ENCODE results near the gene TOR1A.
"Not testable (repeated sequence)": the region's sequence is repeated elsewhere in the genome, so short reads cannot be mapped to it uniquely, and the experiment has no call there.

The TOR1A gene

DNA sequence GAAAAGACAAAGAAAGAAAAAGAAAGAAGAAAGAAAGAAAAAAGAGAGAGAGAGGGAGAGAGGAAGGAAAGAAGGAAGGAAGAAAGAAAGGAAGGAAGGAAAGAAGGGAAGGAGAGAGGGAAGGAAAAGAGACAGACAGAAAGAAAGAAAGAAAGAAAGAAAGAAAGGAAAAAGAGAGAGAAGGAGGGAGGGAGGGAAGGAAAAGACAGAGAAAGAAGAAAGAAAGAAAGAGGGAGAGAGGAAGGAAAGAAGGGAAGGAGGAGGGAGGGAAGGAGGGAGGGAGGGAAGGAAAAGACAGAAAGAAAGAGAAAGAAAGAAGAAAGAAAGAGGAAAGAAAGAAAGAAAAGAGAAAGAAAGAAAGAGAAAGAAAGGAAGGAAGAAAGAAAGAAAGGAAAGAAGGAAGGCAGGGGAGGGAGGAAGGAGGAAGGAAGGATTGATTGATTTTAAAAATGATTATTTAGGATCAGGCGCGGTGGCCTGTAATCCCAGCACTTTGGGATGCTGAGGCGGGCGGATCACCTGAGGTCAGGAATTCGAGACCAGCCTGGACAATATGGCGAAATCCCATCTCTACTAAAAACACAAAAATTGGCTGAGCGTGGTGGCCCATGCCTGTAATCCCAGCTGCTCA is 44.3 kb downstream of the TOR1A start:
- DNase-seq: no peak

DNA sequence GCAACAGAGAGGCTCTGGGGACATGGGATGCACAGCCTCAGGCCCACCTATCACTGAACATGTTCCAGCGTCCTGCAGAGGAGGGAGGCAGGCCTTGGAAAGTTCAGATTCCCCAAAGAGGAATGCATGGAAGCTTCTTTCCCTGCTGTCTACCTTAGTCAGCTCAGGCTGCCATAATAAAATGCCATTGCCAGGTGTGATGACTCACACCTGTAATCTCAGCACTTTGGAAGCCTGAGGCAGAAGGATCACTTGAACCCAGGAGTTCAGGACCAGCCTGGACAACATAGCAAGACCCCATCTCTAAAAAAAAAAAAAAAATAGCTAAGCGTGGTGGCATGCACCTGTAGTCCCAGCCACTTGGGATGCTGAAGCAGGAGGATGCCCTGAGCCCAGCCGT is 45.5 kb downstream of the TOR1A start:
- peak; percentile 72 for DNase-seq

DNA sequence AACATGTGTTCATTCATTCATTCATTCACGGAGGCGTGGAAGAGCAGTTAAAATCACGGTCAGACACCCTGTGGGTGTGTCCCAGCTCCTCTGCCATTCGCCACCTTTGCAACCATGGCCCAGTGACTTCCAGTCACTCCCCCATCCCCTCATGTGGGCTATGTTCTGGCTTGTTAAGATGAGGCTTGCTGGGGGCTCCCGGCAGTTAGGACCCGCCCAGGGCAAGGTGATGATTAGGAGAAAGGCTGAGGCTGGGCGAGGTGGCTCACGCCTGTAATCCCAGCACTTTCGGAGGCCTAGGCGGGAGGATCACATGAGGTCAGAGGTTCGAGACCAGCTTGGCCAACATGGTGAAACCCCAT is 46.2 kb downstream of the TOR1A start:
- DNase-seq: no peak

GRCh38 chr9:129776938-129777768 is 46.8 kb downstream of the TOR1A start:
- DNase-seq: peak; percentile 98

GRCh38 chr9:129776566-129776937 is 47.4 kb downstream of the TOR1A start:
- no peak for DNase-seq

DNA sequence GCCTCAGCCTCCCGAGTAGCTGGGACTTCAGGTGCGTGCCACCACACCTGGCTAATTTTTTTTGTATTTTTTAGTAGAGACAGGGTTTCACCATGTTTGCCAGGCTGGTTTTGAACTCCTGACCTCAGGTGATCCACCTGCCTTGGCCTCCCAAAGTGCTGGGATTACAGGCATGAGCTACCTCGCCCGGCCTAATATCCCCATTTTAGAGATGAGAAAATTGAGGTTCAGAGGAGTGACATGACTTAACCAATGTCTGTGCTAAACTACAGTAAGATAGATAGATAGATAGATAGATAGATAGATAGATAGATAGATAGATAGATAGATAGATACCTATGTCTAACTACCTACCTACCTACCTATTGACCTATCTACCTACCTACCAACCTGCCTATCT is 47.8 kb downstream of the TOR1A start:
- DNase-seq: not testable (repeated sequence)

DNA sequence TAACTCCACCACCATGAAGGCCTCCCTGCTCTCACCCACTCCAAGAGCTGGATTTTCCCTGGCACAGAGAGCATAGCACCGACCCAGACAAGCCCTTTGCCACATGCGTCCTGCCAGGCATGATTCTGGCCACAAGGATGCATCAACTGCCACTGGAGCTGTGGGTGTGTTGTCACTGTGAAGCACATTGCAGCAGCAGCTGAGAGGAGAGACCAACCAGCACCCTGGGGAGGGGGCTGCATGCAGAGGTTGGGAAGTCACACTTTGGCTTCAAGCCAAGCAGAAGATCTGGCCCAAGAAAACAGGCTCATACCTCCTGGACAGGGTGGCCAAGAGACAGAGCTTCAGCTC is 48.5 kb downstream of the TOR1A start:
- no peak for DNase-seq

- DNase-seq: no peak
Observed at GRCh38 chr9:129774791-129775447, 49.0 kb downstream of the TOR1A start.

- DNase-seq: no peak
Observed at GRCh38 chr9:129773262-129774048, 50.5 kb downstream of the TOR1A start.

GRCh38 chr9:129770741-129771140 is 53.2 kb downstream of the TOR1A start:
- no peak for DNase-seq

DNA sequence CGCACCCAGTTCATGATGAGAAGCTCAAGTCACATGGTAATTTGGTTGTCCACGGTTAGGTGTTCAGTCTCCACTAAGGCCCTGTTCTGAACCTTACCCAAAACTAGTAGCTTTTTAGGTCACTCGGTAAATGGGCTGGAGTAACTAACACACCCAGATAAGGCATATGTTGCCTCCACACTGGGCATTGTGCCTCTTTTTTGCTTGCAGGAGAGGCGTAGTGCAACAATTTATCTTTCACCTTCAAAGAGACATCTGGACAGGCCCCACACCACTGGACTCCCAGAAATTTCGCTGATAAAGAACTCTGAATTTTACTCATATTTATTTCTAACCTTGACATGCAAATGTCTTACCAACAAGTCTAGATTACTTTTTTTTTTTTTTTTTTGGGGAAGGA is 54.3 kb downstream of the TOR1A start:
- DNase-seq: no peak

DNA sequence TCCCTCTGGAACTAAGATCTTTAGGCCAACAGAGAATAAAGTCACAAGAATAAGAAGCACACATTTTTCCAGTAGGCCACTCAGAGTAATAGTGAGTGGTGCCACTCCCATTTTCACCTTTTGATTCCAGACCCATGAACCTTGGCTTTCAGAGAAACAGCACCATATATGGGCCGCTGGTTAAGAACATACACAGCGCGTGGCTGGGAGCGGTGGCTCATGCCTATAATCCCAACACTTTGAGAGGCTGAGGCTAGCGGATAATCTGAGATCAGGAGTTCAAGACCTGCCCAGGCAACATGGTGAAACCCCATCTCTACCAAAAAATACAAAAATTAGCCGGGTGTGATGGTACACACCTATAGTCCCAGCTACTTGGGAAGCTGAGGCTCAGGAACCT is 55.5 kb downstream of the TOR1A start:
- no peak for DNase-seq

DNA sequence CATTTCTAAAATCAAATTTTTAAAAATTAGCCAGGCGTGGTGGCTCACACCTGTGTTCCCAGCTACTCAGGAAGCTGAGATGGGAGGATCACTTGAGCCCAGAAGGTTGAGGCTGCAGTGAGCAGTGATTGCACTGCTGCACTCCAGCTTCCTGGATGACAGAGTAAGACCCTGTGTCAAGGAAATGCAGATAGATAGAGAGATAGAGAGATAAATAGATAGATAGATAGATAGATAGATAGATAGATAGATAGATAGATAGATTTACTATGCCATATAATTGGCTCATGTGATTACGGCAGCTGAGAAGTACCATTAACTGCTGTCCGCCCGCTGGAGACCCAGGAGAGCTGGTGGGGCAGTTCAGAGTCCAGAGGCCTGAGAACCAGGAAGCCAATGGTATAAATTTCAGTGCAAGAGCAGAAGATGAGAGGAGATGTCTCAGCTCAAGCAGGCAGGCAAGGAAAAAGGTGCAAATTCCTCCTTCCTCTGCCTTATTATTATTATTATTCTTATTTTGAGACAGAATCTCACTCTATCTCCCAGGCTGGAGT is 58.1 kb downstream of the TOR1A start:
- no peak for DNase-seq

GRCh38 chr9:129762985-129763926 is 60.7 kb downstream of the TOR1A start:
- no peak for DNase-seq
